ENCODE data around the gene ERVH48-1.

- TF ChIP-seq, protein P1, sequence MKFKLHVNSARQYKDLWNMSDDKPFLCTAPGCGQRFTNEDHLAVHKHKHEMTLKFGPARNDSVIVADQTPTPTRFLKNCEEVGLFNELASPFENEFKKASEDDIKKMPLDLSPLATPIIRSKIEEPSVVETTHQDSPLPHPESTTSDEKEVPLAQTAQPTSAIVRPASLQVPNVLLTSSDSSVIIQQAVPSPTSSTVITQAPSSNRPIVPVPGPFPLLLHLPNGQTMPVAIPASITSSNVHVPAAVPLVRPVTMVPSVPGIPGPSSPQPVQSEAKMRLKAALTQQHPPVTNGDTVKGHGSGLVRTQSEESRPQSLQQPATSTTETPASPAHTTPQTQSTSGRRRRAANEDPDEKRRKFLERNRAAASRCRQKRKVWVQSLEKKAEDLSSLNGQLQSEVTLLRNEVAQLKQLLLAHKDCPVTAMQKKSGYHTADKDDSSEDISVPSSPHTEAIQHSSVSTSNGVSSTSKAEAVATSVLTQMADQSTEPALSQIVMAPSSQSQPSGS (CRISPR knock-in tag; IDR thresholded peaks at IDR 0.05; ENCODE audit: borderline replicate concordance, low read depth): no peak
- TF ChIP-seq, protein P2, sequence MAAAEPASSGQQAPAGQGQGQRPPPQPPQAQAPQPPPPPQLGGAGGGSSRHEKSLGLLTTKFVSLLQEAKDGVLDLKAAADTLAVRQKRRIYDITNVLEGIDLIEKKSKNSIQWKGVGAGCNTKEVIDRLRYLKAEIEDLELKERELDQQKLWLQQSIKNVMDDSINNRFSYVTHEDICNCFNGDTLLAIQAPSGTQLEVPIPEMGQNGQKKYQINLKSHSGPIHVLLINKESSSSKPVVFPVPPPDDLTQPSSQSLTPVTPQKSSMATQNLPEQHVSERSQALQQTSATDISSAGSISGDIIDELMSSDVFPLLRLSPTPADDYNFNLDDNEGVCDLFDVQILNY (CRISPR knock-in tag; IDR thresholded peaks at IDR 0.05): no peak
- TF ChIP-seq, protein P3, sequence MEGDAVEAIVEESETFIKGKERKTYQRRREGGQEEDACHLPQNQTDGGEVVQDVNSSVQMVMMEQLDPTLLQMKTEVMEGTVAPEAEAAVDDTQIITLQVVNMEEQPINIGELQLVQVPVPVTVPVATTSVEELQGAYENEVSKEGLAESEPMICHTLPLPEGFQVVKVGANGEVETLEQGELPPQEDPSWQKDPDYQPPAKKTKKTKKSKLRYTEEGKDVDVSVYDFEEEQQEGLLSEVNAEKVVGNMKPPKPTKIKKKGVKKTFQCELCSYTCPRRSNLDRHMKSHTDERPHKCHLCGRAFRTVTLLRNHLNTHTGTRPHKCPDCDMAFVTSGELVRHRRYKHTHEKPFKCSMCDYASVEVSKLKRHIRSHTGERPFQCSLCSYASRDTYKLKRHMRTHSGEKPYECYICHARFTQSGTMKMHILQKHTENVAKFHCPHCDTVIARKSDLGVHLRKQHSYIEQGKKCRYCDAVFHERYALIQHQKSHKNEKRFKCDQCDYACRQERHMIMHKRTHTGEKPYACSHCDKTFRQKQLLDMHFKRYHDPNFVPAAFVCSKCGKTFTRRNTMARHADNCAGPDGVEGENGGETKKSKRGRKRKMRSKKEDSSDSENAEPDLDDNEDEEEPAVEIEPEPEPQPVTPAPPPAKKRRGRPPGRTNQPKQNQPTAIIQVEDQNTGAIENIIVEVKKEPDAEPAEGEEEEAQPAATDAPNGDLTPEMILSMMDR (IDR thresholded peaks at IDR 0.05): no peak
- TF ChIP-seq TCF7 (CRISPR knock-in tag; IDR thresholded peaks at IDR 0.05; ENCODE audit: low read depth): no peak
- no peak for TF ChIP-seq MAX (CRISPR knock-in tag; IDR thresholded peaks at IDR 0.05)
- no peak for TF ChIP-seq USF2 (CRISPR knock-in tag; IDR thresholded peaks at IDR 0.05)
- TF ChIP-seq STAT6 (CRISPR knock-in tag; conservative IDR thresholded peaks at IDR 0.05; ENCODE audit: low read depth): no peak
- TF ChIP-seq, protein P4, sequence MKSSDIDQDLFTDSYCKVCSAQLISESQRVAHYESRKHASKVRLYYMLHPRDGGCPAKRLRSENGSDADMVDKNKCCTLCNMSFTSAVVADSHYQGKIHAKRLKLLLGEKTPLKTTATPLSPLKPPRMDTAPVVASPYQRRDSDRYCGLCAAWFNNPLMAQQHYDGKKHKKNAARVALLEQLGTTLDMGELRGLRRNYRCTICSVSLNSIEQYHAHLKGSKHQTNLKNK (CRISPR knock-in tag; IDR thresholded peaks at IDR 0.05): no peak
- TF ChIP-seq CBFB (CRISPR knock-in tag; IDR thresholded peaks at IDR 0.05; ENCODE audit: low read depth): no peak
- TF ChIP-seq ZNF138 (CRISPR knock-in tag; conservative IDR thresholded peaks at IDR 0.05): no peak
Measured at GRCh38 chr21:42922918-42923317, 2.5 kb downstream of the ERVH48-1 start.

All from WTC11 (cell line).